ENCODE measurements around the gene NDUFS2. TPM values are rescaled to one million over a fixed set of nuclear protein-coding genes. Genes with fewer than 3 reads are reported as not detected.
"Not testable (repeated sequence)": the region's sequence is repeated elsewhere in the genome, so short reads cannot be mapped to it uniquely, and the experiment has no call there.

Gene NDUFS2
- total RNA-seq, 1 donor from 2014 or later = 66.3 TPM

- H3K27ac ChIP-seq = no peak overlapping the region
- ATAC-seq = no peak
- H3K27me3 ChIP-seq (ENCODE audit: low read depth) = no peaks in the 10 kb centered on the region
- H3K36me3 ChIP-seq = peaks cover 6% of the 10 kb centered on the region
- TF ChIP-seq, protein P1, sequence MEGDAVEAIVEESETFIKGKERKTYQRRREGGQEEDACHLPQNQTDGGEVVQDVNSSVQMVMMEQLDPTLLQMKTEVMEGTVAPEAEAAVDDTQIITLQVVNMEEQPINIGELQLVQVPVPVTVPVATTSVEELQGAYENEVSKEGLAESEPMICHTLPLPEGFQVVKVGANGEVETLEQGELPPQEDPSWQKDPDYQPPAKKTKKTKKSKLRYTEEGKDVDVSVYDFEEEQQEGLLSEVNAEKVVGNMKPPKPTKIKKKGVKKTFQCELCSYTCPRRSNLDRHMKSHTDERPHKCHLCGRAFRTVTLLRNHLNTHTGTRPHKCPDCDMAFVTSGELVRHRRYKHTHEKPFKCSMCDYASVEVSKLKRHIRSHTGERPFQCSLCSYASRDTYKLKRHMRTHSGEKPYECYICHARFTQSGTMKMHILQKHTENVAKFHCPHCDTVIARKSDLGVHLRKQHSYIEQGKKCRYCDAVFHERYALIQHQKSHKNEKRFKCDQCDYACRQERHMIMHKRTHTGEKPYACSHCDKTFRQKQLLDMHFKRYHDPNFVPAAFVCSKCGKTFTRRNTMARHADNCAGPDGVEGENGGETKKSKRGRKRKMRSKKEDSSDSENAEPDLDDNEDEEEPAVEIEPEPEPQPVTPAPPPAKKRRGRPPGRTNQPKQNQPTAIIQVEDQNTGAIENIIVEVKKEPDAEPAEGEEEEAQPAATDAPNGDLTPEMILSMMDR (IDR thresholded peaks at IDR 0.05) = no peak
- H3K4me3 ChIP-seq = no peak overlapping the region
- no peaks in the 10 kb centered on the region for H3K9me3 ChIP-seq
- no peaks in the 10 kb centered on the region for H3K4me1 ChIP-seq
- intact Hi-C loops (cut with DNase I) = no loop called here
- no peak for DNase-seq
Observed at GRCh38 chr1:161219078-161219892, 17.1 kb downstream of the NDUFS2 start.

DNA sequence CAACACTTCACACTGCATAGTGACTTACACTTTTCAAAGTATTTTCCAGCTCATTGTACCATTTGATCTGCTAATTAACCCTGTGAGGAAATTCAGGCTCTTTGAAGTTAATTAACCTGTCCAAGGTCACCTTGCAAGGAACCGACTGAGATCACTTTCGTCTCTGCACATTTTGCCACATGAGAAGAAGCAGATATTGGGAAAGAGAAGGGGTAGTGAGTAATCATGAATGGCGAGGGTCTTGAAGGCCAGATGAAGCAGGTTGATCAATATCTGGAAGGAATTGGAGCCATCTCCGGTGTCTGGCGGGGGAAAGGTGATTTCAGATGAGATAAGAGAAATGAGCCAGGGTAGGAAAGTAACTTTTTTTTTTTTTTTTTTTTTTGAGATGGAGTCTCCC lies 17.8 kb downstream of the NDUFS2 start:
- Histone ChIP-seq H3K4me1 (peaks cover 2% of the 10 kb centered on the region), H3K36me3 (no peaks in the 10 kb centered on the region), H3K27ac (no peak overlapping the region), H3K27me3 (ENCODE audit: low read depth) (no peaks in the 10 kb centered on the region), H3K4me3 (no peak overlapping the region), H3K9me3 (no peaks in the 10 kb centered on the region)
- ATAC-seq = no peak
- intact Hi-C loops (cut with DNase I) = no loop called here
- TF ChIP-seq, protein P1 (IDR thresholded peaks at IDR 0.05) = no peak
- DNase-seq = no peak

GRCh38 chr1:161222175-161223019 lies 20.2 kb downstream of the NDUFS2 start:
- ATAC-seq = no peak
- TF ChIP-seq, protein P1 (IDR thresholded peaks at IDR 0.05) = no peak
- peaks cover 22% of the 10 kb centered on the region for H3K4me1 ChIP-seq
- DNase-seq = no peak
- H3K4me3 ChIP-seq = no peak overlapping the region
- H3K36me3 ChIP-seq = no peaks in the 10 kb centered on the region
- H3K9me3 ChIP-seq = no peaks in the 10 kb centered on the region
- H3K27me3 ChIP-seq (ENCODE audit: low read depth) = no peaks in the 10 kb centered on the region
- intact Hi-C loops (cut with DNase I) = no loop called here
- no peak overlapping the region for H3K27ac ChIP-seq

DNA sequence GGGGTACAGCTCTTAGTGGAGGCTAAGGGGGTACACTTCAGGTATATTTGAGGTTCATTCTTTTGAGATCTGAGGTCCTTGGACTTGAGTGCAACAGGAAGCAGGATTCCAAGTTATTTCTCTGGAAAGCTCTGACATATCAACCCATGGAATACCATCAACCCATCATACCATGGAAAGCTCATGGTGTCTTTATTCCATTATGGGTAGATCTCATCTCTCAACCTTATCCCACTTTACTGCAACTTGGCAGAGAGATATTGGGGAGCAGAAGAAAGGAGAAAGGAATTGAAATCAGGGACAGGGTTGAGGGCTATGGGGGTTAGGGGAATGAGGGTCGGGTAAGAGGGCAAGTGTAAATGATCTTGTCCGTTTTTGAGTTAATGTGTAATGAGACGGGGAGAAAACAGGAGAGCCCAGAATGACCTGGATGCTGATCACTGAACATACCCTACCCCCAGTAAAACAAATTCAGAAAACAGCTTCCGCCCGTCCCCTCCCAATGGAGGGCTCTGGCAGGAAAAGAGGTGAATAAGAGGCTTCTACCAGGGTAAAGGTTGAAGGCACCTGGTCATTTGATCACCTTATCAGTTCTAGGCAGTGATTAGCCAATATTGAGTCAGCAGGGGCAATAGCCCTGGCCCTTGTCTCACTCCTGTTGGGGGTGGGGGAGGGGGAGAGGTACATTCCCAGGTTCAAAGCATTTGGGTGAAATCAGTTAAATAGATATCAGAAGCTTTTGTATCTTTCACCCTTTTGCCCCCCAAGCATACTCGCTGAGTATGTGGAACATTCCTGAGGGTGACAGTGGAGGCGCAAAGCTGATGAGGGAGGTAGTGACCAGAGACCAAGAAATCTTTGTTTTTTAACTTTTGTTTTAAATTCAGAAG lies 21.9 kb downstream of the NDUFS2 start:
- Histone ChIP-seq H3K9me3 (no peaks in the 10 kb centered on the region), H3K36me3 (peaks cover 8% of the 10 kb centered on the region), H3K27ac (no peak overlapping the region), H3K4me3 (no peak overlapping the region), H3K4me1 (peaks cover 26% of the 10 kb centered on the region), H3K27me3 (ENCODE audit: low read depth) (no peaks in the 10 kb centered on the region)
- TF ChIP-seq, protein P1 (IDR thresholded peaks at IDR 0.05) = no peak
- ATAC-seq (no peak), DNase-seq (no peak)
- intact Hi-C loops (cut with DNase I) = no loop called here

GRCh38 chr1:161224695-161225087 lies 22.5 kb downstream of the NDUFS2 start:
- intact Hi-C loops (cut with DNase I); DNase-seq; H3K27ac ChIP-seq: not testable (repeated sequence)

More at GRCh38 chr1:161224695-161225087, 22.5 kb downstream of the NDUFS2 start:
- not testable (repeated sequence) for H3K4me3 ChIP-seq; H3K9me3 ChIP-seq; ATAC-seq; H3K27me3 ChIP-seq (ENCODE audit: low read depth)
- peaks cover 26% of the 10 kb centered on the region for H3K4me1 ChIP-seq
- peaks cover 15% of the 10 kb centered on the region for H3K36me3 ChIP-seq
